ENCODE results near the gene SUMO2. TPM values are rescaled to one million over a fixed set of nuclear protein-coding genes. Genes with fewer than 3 reads are reported as not detected.

The SUMO2 gene
- total and polyA plus RNA-seq, 11 donors: 47.1 to 277 (median 201) TPM

- DNase-seq (peak in 2 of 5 donors; percentile 22 to 30), ATAC-seq (peak in 2 of 4 donors; percentile 3 to 7)
- Histone ChIP-seq H3K36me3 (peaks cover 0 to under 1% (median 0%) of the 10 kb centered on the region in 9 donors), H3K27ac (peak overlapping the region in 9 of 12 donors; percentile 53 to 87 (median 75)), H3K27me3 (no peaks in the 10 kb centered on the region), H3K4me1 (peaks cover 0 to 24% (median 8%) of the 10 kb centered on the region in 12 donors), H3K9me3 (no peaks in the 10 kb centered on the region), H3K4me3 (peak overlapping the region; percentile 58 to 96 (median 82))
- TF ChIP-seq, protein P1, sequence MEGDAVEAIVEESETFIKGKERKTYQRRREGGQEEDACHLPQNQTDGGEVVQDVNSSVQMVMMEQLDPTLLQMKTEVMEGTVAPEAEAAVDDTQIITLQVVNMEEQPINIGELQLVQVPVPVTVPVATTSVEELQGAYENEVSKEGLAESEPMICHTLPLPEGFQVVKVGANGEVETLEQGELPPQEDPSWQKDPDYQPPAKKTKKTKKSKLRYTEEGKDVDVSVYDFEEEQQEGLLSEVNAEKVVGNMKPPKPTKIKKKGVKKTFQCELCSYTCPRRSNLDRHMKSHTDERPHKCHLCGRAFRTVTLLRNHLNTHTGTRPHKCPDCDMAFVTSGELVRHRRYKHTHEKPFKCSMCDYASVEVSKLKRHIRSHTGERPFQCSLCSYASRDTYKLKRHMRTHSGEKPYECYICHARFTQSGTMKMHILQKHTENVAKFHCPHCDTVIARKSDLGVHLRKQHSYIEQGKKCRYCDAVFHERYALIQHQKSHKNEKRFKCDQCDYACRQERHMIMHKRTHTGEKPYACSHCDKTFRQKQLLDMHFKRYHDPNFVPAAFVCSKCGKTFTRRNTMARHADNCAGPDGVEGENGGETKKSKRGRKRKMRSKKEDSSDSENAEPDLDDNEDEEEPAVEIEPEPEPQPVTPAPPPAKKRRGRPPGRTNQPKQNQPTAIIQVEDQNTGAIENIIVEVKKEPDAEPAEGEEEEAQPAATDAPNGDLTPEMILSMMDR (IDR thresholded peaks at IDR 0.05): no peak
- TF ChIP-seq POLR2A (IDR thresholded peaks at IDR 0.05): no peak
- intact Hi-C loops (cut with DNase I): loop anchor here in 1 of 10 donors (2.0 kb wide), 1 partner anchor 29 kb away; the partner anchor contains the start of gene SUMO2
- 0 to 1% (median 1%) methylated on average over 18 to 35 of the region's 35 CpGs for WGBS, 4 donors
These were observed 29.0 kb downstream of the SUMO2 start for GRCh38 chr17:75153780-75154194.

DNA sequence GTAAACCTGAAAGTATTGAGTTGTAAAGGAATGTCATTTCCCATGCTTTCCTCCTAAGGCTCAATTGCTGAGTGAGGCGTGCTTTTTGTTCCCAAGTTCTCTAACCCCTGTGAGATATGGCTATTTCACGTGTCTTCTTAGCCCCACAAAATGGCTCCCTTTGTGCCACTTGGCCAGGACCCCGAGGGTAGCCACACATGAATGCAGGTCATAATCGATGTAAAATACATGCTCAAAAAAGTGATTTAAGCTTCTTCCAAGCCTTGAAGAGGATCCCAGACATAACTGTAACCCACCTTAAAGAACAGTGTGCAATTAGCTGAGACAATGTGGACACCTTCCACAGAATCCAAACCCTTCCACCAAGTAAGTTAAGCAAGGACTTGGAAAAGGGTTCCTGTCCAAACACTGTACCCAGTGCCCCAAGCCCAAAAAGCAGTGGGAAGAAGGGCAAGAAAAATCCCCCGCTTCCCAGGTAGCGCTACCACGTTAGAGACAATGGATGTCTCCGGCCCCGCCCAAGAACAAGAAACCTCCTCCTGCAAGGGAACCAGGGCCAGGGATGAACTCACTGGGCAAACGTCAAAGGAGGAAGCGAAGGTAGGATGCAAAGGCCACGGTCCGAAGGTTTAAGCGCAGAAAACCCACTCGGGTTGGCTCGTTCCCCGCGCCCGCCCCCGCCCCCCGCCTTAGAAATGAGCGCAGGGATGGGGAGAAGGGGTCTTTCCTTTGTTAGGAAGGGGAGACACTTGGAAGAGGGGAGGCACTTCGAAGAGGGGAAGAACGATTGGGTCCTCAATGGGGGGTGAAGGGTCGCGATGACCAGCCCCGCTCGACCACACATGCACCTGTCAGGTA, 29.6 kb downstream of the SUMO2 start:
- H3K27ac ChIP-seq: peak overlapping the region in 1 of 12 donors; percentile 87
- TF ChIP-seq POLR2A (IDR thresholded peaks at IDR 0.05): no peak
- TF ChIP-seq, protein P1 (IDR thresholded peaks at IDR 0.05): no peak
- 6 to 9% (median 7%) methylated on average over 28 of the region's 28 CpGs for WGBS, 4 donors

DNA sequence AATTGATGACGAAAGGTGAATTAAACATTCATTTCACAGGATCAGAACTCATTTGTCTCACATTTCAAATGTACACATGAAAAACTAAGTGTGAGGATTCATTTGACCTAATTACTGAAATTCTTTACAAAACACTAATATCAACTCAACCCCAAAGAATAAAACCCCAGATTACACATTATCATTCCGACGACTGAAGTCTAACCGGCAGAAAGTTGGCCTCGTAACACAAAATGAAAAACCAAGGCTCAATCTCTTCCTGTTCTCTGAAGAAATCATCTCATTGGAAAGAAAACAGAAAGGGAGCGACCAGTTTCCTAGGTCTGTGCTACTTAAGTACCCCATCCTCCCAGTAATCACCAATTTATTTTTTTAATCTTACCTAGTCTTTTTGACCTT, 30.2 kb downstream of the SUMO2 start:
- H3K4me1 ChIP-seq: peaks cover 0 to 36% (median 8%) of the 10 kb centered on the region in 12 donors
- WGBS, 4 donors: 87 to 91% (median 90%) methylated on average over 6 of the region's 6 CpGs
- H3K9me3 ChIP-seq: no peaks in the 10 kb centered on the region
- peak overlapping the region in 2 of 12 donors; percentile 91 to 92 for H3K4me3 ChIP-seq
- no peak for DNase-seq
- no peak for ATAC-seq
- H3K36me3 ChIP-seq: peaks cover 0 to 9% (median 4%) of the 10 kb centered on the region in 9 donors
- H3K27ac ChIP-seq: no peak overlapping the region
- no peak for TF ChIP-seq POLR2A (IDR thresholded peaks at IDR 0.05)
- TF ChIP-seq, protein P1 (IDR thresholded peaks at IDR 0.05): no peak
- H3K27me3 ChIP-seq: no peaks in the 10 kb centered on the region
- intact Hi-C loops (cut with DNase I): no loop called here

More for the DNA sequence above, 29.6 kb downstream of the SUMO2 start:
- H3K27me3 ChIP-seq: no peaks in the 10 kb centered on the region
- no peaks in the 10 kb centered on the region for H3K9me3 ChIP-seq
- peaks cover 0 to 30% (median 8%) of the 10 kb centered on the region in 12 donors for H3K4me1 ChIP-seq
- peak overlapping the region; percentile 58 to 96 (median 82) for H3K4me3 ChIP-seq
- H3K36me3 ChIP-seq: peaks cover 0 to 3% (median 0%) of the 10 kb centered on the region in 9 donors
- DNase-seq: peak in 1 of 5 donors; percentile 22
- ATAC-seq: no peak
- intact Hi-C loops (cut with DNase I): no loop called here

- Histone ChIP-seq H3K27me3 (no peaks in the 10 kb centered on the region), H3K4me3 (no peak overlapping the region), H3K36me3 (peaks cover 0 to 15% (median 10%) of the 10 kb centered on the region in 9 donors), H3K27ac (no peak overlapping the region), H3K9me3 (no peaks in the 10 kb centered on the region), H3K4me1 (peaks cover 0 to 41% (median 8%) of the 10 kb centered on the region in 12 donors)
- TF ChIP-seq, protein P1 (IDR thresholded peaks at IDR 0.05): no peak
- no peak for TF ChIP-seq POLR2A (IDR thresholded peaks at IDR 0.05)
- WGBS, 4 donors: 91 to 93% (median 92%) methylated on average over 6 of the region's 6 CpGs
- no peak for DNase-seq
- intact Hi-C loops (cut with DNase I): no loop called here
- ATAC-seq: no peak
These were observed 30.8 kb downstream of the SUMO2 start for GRCh38 chr17:75151930-75152329.
